NCI-H1694 (cell line): ENCODE results near the gene CDH23.

Experiments used
- DNase-seq: peaks from one replicate; lab custom pipeline; 2025; lab: John Stamatoyannopoulos, UW

Gene CDH23

DNA sequence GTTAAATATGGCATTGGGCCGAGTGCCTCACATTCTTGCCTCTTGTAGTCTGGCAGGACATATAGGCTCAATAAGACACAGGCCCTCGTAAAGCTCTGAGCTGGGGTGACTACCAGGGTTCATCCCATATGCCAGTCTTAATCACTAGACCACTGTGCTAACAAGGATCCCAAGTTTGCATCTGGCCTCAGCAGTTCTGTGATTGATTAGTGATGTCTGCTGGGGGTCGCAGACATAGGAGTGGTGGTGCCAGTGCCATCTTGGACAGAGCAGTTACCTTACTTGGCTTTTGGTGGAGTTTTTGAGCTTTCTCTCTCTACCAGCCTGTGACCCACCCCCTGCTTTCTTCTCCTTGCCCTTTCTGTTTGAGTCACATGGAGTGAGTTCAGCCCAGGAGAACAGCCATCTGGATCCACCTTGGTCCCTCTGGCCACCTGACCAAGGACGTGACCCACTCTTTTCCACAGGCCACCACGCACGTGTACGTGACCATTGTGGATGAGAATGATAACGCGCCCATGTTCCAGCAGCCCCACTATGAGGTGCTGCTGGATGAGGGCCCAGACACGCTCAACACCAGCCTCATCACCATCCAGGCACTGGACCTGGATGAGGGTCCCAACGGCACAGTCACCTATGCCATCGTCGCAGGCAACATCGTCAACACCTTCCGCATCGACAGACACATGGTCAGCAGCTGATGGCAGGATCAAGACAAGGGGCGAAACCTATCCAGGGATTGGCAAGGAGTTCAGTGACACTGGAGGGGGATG, 380.7 kb downstream of the CDH23 start:
- DNase-seq: no peak

DNA sequence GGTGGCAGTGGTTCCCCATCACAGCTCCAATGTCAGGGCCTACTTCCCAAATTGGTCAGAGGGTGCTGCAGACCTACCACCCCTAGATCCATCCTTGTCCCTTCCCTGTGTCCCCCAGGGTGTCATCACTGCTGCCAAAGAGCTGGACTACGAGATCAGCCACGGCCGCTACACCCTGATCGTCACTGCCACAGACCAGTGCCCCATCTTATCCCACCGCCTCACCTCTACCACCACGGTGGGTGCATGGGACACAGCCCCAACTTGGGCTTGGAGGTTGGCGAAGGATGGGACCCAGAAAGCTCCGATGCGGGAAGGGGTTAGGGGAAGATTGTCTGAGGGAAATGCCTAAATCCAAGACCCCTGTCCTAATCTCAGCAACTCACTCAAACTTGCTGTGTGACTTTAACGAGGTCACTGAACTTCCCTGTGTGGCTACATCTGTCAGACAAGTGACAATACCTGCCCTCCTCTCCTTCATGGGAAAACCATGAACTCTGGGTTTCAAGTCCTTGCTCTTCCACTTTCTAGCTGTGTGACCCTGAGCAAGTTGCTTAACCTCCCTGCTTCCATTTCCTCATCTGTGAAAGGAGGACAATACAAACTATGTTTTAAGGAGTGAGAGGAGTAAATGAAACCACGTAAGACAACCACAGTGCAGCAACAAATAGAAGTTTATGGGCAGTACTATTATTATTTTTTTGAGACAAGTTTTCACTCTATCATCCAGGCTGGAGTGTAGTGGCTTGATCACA, 381.5 kb downstream of the CDH23 start:
- no peak for DNase-seq

DNA sequence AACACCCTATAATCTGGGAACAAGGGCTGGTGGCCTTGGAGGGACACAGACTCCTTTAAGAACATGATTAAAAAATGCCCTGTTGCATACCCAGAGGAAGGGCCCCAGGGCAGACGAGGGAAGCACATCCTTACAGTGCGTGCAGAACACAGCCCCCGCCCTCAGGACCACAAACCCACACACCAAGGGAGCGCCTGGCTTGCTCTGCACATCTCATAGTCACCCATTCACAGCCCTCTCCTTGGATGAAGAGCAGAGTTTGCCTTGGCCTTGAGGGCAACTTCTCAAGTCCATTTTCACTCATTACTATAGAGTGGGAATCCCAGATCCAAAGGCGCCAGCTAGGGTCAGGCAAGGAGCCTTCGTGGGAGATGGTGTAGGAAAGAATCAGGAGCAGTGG, 382.9 kb downstream of the CDH23 start:
- DNase-seq: no peak

DNA sequence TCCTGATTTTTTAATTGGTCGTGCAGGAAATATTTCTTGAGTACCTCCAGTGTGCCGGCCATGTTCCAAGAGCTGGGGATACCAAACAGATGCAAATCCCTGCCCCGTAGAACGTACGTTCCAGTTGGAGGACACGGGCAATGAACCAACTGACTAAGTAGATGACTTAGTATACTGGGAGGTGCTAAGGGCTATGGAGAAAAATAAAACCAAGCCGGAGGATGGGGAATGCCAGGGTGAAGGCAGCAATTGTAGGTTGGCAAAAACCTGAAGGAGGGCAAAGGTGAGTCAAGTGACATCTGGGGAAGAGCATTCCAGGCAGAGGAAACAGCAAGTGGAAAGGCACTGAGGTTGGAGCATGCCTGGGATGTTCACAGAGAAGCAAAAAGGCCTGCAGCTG, 383.4 kb downstream of the CDH23 start:
- no peak for DNase-seq

DNA sequence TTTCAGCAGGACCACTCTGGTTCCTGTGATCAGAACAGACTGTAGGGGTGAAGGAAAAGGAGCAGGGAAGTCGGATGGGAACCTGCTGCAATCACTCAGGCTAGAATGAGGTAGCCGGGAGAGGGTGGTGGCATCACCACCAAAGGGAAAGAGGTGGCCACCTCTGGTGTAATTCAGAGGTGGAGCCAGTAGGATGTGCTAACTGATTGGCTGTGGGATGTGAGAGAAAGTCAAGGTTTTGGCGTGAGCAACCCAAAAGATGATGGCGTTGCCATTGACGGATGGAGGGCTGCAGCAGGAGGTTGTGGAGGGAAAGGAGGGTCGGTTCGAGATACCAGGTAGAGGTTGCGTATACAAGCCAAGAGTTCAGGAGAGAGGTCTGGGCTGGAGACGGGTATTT, 384.0 kb downstream of the CDH23 start:
- no peak for DNase-seq

DNA sequence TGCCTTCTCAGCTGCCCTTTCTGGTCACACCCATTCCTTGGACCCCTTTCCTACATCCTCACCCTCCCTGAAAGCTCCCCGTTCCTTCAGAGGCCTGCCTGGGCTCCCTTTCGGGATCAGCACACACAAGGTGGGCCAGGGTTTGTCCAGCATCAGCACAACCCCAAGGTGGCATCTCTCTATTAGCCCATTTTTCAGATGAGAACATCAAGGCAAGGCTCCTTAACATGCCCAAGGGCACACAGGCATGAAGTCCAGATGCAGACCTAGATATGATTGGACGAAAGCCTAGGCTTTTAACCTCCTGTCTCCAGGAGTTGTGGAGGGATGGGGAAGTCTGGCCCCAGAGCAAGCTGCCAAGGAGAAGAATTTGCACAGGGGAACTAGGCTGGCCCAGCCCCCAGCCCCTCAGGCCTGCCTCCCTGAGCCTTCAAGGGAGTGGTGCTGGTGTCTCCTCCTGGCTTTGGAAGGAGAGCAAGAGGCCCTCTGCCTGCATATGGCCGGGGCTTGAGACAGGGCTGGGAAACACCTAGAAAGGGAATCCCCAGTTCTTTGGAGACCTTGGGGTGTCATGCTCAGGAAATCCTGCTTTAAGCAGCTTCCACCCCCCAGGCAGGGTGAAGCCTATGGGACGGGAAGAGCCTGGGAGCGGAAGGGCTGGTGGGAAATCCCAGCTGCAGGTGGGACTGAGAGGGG, 385.6 kb downstream of the CDH23 start:
- no peak for DNase-seq

DNA sequence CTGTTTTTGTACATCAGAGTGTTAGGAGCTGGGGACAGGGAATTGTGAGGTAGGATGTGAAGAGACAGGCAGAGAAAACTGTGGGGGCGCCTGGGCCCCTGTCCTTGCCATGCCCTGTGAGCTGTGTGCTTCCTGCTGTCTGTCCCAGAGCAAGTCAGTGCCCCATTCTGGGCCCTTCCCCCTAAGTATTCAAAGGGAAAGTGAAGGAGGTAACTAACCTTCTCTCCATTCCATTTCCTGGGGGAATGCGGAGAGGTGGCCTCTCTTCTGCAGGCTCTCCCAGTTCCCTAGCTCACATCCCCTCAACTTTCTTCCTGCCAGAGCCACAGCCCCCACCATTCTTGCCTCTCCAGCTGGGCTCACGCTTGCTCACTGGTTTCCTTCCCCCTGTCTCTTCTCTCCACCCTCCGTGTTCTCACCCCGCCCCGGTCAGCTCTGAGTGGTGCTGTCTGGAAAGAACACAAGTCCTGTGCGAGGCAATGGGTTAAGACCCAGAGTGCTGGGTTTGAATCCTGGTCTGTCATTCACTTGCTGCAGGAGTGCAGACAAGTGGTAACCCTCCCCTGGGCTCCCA, 386.3 kb downstream of the CDH23 start:
- DNase-seq: no peak

DNA sequence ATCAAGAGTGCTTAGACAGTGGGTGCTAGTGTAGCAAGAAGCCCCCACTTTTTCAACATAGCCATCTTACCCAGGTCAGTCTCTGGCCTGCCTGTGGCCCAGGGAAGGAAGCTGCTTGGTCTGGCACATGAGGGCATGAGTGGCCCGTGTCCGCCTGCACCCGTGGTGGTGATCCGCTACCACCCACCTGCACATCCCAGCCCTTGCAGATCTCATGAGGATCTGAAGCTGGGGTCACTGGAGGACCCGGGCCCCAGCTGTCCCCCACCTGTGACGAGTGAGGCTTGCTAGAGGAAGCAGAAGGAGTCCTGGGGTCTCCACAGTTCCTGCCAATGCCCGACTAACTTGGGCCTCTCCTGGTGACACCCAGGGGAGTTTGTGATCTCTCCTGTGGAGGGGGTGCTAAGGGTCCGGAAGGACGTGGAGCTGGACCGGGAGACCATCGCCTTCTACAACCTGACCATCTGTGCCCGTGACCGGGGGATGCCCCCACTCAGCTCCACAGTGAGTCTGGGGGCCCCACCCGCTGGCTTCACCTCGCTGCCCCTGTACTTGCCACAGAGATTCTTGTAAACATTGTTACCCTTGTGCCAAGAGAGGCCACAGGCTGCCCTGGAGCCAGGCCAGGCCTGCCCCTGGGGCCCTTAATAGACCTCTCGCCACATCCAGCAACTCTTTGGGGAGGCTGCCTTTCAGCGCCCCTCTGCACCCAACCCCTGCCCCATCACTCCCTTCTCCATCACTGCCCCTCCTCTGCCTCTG, 387.4 kb downstream of the CDH23 start:
- no peak for DNase-seq

DNA sequence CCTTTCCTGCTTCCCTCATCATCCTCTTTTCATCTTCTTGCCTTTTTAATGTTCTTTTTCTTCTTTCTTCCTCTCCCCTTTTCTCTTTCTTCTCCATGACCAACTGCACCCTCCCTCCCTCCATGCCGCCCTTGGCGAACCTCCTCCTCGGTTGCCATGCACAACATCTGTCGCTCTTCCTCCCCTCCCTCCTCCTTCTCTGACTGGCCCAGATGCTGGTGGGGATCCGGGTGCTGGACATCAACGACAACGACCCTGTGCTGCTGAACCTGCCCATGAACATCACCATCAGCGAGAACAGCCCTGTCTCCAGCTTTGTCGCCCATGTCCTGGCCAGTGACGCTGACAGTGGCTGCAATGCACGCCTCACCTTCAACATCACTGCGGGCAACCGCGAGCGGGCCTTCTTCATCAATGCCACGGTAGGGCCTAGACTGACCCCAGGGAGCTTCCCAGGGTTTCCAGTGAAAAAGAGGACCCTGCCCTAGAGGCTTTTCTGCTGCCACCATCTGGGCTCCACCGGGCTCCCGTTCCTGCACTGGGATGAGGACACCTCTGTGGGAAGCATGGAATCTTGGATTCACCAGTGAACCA, 388.1 kb downstream of the CDH23 start:
- DNase-seq: no peak

DNA sequence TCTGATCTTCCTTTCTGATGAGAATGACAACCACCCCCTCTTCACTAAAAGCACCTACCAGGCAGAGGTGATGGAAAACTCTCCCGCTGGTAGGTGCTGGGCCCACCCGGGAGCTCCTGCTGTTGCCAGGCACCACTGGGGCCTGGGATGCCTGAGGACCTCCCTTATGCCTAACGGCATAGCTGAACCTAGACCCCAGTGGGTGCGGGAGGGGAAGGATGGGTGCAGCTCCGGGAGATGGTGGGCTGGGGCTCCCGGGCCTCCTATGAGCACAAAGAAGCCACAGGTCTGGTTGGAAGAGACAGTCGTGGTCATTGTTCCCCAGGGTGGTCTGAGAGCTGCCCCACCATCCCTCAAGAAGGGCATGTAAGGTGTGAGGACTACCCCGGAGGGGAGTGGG, 392.2 kb downstream of the CDH23 start:
- no peak for DNase-seq

DNA sequence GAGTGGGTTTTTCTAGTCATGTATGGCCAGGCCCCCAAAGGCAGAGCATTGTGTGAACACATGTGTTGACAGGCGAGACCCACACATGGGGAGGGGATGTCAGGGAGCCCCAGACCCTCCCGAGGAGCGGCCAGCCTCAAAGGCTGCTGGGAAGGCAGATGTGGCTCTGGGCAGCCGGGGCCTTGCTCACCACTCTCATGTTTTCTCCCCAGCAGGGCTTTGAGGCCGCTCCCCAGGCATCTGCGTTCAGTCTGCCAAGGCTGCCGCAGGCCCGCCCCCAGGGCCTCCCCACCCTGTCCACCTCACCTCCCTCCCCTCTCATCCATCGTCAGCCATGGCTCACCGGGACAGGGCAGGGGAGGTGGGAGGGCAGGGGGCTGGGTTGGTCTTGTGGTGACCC, 393.2 kb downstream of the CDH23 start:
- no peak for DNase-seq

DNA sequence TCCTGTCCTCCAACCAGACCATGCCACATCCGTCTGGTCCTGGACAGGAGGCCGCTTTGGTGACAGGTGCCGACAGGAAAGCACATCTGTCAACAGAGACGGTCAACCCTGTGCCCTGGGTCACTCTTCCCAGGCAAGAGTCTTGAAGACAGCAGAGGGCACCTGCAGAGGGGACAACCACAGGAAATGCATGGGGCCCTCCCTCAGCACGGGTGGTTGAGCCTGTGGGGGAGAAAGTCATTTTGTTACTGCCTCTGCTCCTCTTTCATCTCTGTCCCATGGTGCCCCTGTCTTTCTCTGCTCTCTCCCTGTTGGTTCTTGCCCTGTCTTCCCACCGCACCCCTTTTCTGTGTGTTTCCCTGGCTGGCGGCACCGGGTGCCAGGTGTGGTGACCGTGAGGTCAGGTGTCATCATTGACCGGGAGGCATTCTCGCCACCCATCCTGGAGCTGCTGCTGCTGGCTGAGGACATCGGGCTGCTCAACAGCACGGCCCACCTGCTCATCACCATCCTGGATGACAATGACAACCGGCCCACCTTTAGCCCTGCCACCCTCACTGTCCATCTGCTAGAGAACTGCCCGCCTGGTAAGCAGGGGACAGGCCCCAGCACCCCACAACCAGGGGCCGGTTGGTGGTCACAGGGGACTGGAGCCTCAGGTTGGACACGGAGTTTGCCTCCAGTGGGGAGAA, 394.2 kb downstream of the CDH23 start:
- no peak for DNase-seq

DNA sequence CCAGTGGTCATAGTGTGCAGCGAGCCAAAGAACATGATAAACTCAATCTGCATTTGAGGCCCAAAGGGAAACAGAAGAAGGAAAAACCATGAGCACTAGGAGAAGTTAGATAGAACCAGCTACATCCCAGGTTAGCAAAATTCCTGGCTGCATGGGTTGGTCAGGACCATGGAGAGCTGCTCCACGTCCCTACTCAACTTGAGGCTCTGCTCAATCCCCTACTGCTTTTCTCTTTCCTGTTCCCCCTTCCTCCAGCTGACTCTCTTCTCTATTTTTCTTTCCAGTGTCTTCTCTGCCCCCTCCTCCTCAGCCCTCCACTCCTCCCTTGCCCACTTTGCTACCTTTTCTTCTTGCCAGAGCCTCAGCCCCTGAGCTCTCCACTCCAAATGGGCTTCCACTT, 398.5 kb downstream of the CDH23 start:
- no peak for DNase-seq

DNA sequence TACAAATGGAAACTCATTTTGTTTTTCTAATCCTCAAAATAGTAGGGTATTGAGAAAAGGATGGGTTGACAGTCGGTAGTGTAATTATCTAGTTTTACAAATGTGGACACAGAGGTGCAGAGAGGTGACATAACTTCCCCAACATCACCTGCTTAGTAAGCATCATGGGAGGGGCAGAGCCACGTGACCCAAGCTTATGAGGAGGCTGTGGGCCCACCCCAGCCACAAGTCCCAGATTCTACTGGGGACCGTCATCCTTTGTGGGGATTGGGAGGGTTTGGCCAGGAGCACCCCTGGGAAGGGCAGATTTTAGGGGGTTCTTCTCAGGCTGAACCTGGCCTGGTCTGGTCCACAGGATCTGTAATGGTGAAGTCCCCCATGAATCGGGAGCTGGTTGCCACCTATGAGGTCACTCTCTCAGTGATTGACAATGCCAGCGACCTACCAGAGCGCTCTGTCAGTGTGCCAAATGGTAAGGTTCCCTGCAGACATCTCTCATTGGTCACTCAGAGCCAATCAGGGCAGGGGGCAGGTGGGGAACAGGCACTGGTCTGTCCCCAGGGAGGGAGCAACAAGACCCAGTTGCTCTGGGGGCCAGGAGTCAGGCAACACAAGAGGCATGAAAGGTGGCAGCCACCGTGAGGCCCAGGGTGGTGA, 400.2 kb downstream of the CDH23 start:
- DNase-seq: no peak

DNA sequence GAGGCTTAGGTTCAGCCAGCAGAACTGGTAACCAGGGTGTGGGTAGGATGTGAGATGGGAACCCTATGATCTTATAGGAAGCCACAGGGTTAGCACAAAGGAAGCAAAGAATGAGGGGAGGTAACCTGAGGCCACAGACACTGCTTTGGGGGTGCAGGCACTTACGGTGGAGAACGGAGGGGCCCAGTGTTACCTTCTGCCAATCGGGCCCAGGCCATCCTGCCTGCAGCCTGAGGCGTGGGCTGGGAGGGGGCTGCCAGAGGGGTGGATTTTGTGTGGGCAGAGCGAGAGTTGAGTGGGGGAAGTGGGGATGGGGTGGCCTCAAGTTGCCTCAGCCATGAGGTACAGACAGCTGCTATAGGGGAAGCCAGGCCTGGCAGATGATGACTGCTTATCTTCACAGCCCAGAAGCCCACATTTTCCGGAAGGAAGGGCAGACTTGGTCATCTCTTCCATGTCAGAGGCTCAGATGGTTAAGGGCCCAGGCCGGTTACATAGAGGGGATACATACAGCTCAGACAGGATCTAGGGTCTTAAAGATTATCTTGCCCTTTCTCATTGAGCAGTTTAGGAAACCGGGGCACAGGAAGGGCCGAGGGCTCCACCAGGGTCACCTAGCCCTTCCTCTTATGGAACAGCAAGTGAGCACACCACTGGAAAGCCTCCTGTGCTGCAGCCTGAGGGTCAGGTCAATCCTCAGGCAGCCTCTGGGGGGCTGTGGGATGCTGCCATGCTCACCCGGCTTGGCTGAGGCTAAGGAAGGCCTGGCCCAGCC, 401.0 kb downstream of the CDH23 start:
- no peak for DNase-seq

DNA sequence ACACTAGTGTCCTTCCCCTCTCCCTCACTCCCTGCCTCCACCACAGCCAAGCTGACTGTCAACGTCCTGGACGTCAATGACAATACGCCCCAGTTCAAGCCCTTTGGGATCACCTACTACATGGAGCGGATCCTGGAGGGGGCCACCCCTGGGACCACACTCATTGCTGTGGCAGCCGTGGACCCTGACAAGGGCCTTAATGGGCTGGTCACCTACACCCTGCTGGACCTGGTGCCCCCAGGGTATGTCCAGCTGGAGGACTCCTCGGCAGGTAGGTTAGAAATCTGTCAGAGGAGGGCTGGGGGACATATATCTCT, 401.5 kb downstream of the CDH23 start:
- no peak for DNase-seq

DNA sequence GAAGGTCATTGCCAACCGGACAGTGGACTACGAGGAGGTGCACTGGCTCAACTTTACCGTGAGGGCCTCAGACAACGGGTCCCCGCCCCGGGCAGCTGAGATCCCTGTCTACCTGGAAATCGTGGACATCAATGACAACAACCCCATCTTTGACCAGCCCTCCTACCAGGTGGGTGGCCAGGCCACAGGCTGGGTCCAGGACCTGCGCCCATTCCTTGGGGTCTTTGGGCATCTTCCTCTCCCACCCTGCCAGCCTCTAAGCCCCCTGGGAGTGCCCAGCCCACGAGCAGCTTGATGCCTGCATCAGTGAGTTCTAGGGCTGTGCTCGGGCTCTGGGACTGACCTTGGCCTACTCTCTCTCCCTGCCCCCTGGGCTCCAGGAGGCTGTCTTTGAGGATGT, 402.4 kb downstream of the CDH23 start:
- DNase-seq: no peak

DNA sequence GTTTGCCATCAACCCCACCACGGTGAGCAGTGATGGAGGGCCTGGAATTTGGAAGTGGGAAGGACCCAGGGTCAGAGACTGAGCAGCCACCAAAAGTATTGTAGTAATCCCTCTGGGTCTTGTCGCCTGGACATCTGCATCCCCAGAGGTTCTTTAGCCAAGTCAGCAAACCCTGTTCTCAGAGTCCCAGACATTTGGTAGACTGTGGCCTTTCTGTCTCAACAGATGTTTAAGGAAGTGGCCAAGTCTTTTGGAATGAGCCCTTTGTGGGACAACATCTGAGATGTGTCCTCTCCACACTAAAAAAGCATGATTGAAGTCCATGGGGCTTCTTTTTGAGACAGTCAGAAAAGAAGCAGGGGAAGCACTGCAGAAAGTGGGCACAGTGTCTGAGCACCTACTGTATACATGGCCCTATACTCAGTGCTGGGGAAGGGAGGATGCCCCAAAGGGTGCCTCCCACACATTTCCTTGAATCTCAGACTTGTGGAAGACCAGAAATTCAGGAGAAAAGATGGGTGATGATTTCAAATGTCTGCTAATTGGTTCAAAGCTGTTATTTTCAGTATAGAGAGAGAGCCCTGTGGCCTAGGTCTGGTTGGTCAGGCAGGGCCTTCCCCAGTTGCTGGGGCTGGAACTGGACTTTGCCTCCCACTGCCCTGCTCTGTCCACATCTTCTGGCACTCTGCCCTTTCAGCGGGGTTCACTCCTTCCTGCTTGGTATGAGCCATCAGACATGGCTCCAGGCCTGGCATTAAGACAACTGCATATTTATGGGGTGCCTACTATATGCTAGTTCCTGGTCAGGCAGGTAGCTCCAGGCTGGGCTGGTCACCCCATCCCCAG, 403.1 kb downstream of the CDH23 start:
- DNase-seq: no peak

DNA sequence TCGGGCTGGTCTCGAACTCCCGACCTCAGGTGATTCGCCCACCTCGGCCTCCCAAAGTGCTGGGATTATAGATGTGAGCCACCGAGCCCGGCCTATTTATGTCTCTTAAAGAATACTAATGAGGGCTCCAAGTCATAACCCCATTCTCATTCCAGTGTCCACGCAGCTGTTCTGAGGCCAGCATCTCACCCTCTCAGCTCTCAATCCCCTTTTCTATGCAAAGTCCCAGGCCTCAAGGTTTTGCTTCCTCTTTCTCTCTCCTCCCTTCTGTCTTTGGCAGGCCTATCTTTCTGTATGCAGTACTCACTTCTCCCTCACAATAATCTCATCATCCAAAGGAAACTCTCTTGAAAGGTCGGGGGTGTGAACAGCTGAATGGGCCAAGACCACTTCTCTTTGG, 404.6 kb downstream of the CDH23 start:
- DNase-seq: no peak
